HUDEP-2 (cell line): ENCODE results near the gene FCGR3A.

Source experiments
- DNase-seq, 76 experiments: peaks; one replicate each; lab custom pipeline; 2025; ENCODE audit not compliant: unreplicated experiment in 76 of 76; lab: John Stamatoyannopoulos, UW

Gene FCGR3A

GRCh38 chr1:161506336-161507223 lies 43.0 kb downstream of the FCGR3A start:
- no peak for DNase-seq

GRCh38 chr1:161505686-161506085 lies 43.9 kb downstream of the FCGR3A start:
- no peak for DNase-seq

DNA sequence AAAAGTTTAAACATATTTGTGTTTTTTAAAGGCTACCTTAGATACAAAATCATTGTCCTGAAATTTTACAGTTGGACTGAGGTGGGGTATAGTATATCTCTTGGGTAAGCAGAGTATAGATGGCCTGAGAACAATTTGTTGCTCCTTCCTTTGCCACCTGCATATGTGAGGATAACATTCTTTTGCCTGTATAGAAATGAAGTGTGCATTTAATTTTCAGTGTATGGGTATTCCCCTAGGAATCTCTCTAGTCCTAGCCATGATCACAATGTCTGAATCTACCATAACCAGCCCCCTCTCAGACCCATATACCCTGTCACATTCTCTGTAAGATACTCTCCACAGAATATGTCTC lies 46.2 kb downstream of the FCGR3A start:
- DNase-seq: no peak

DNA sequence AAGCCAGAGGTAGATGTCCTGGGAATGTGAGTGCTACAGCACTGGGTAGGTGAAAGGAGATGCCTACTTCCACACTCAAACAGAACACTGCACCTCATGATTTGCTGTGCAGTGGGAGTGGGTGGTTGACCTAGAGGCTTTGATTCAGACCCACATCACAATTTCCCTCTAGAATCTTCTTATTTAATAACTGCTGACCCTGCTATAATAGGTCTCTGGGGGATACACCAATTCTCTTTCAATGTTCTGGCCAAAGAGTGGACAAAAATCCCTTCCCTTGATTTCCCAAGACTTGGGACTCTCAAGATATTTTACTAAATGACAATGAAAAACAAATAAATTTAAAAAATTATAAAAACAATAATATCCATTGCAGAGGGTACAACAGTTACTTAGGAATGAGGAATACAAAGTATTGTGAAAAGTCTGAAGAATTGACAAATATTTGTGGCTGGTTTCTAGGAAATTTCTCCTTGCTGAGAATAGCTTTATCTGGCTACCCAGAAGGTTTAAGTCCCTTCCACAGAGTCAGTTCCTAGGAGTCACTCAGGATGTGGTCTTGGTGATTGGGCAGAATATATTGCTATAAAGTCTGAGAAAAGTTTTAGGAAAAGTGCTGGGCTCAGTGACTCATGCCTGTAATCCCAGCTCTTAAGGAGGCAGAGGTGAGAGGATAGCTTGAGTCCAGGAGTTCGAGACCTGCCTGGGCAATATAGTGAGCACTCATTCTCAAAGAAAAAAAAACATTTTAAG lies 46.8 kb downstream of the FCGR3A start:
- no peak for DNase-seq

DNA sequence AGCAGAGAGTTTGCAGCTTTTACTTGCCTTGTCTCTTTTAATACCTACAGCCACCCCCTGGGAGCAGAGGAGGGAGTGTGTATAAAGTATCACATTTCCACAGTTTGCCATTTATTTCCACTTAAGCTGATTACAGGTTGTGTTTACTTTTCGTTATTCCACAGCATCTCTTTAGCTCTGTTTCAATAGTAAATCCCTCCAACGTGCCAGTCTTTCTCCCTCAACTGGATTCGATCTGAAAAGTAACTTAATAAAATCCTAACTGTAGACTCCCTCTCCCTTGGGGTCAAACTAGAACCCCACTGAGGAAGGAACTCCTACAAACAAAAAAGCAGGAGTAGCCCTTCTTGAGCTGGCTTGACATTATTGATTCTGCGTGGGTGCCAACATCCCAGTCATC lies 47.4 kb downstream of the FCGR3A start:
- DNase-seq: no peak

DNA sequence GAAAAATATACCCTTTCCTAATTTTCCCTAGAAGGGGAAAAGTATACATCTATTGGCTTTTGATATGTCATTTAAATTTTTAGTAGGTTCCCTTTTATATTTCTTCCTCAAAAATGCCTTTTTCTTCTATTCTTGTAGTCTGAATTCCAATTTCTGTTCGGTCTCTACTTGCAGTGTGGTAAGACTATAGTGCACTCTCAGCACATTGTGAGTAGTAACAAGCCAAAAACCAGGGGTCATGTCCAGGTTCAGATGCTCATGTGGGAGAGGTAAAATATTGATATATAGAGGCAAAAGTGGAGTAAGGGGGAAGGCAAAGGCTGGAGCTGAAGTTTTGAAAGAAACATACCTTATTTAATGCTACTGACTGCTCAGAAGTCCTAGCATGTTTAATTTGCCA lies 48.4 kb downstream of the FCGR3A start:
- no peak for DNase-seq

- no peak for DNase-seq
Observed at GRCh38 chr1:161499099-161500039, 50.2 kb downstream of the FCGR3A start.

- no peak for DNase-seq
Observed at GRCh38 chr1:161498646-161499045, 51.0 kb downstream of the FCGR3A start.

DNA sequence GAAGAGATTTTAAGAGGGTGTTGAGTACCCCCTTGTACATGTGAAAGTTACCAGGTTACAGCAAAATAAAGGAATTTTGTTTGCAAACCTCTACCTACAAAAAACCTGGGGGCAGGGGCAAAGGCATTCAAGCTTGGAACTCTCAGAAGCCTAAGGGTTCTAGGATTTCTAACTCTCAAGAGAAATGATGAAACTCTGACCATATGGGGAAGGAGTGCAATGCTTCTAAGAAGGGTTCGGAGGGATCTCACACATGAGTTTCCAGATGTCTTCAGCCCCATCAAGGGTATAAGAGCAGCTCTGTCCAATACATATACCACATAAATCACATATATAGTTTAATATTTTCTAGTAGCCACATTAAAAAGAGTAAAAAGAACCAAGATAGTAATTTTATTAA lies 51.7 kb downstream of the FCGR3A start:
- no peak for DNase-seq

DNA sequence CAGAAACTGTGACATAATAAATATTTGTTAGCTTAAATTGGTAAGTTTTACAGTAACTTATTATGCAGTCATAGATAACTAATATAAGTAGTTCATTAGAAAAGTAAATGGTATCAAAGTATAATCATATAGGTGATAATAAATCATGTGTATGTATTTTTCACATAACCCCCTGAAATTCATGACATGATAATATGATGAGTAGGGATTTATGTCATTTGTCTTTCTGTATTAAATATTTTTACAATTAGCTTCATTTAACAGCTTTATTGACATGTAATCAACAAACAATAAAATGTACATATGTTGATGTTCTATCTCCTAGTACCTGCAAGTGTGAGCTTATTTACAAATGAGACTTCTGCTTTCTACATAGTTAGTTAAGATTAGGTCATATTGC lies 54.1 kb downstream of the FCGR3A start:
- DNase-seq: no peak

GRCh38 chr1:161494091-161494735 lies 55.4 kb downstream of the FCGR3A start:
- peak in 35 of 76 experiments; percentile 2 to 58 (median 27) for DNase-seq

DNA sequence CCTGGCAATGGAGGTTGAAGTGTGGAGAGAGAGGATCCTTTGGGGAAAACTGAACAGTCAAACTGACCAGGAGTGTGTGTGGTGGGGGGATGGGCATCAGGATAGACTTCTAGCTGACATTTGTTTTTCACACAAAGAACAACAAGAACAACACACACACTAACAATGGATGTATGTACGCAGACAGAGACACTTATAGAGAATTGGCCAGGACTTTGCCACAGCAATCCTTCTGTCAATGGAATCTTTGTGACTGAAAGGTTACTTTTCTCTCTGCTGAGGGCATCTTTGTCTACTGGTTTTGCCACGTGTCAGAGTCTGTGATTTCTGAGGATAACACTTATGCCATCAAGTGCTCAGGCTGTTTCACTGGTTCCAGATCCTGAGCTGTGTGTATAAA lies 56.8 kb downstream of the FCGR3A start:
- no peak for DNase-seq
